Calu3 (cell line): ENCODE measurements around the gene NPAS3. TPM values are rescaled to one million over a fixed set of nuclear protein-coding genes. Genes with fewer than 3 reads are reported as not detected.

Source experiments
- BruUV-seq: library from RNA; stranded (reverse); fragments of 400-500 nt; replicated peaks from 2 replicates; lab custom pipeline; 2021; lab: Mats Ljungman, UMichigan
- CTCF ChIA-PET: fragments of 300-600 bp; sonication (Branson Sonifier 250); formaldehyde crosslinking; loops from one replicate; lab custom pipeline; 2022; ENCODE audit warnings: antibody characterized with exemption; lab: Charles Lee
- DNase-seq: peaks from one replicate; pipeline ENCODE4 v3.0.0; 2022
- H3K27ac Mint-ChIP-seq: one replicate; pipeline ENCODE4 v1.8.0; 2022; ENCODE audit warnings: mixed read lengths; ENCODE audit not compliant: unreplicated experiment
- H3K27me3 Mint-ChIP-seq: one replicate; pipeline ENCODE4 v1.8.0; 2022; ENCODE audit warnings: mixed read lengths; ENCODE audit not compliant: unreplicated experiment
- H3K36me3 Mint-ChIP-seq: one replicate; pipeline ENCODE4 v1.8.0; 2022; ENCODE audit warnings: mild to moderate bottlenecking, moderate library complexity, mixed read lengths; ENCODE audit not compliant: insufficient read depth, unreplicated experiment
- H3K4me1 Mint-ChIP-seq: one replicate; pipeline ENCODE4 v1.8.0; 2022; ENCODE audit warnings: mild to moderate bottlenecking, low read depth, mixed read lengths; ENCODE audit not compliant: unreplicated experiment
- H3K4me3 Mint-ChIP-seq: one replicate; pipeline ENCODE4 v1.8.0; 2022; ENCODE audit warnings: mild to moderate bottlenecking, low read depth, moderate library complexity, mixed read lengths; ENCODE audit not compliant: unreplicated experiment
- H3K9me3 Mint-ChIP-seq: one replicate; pipeline ENCODE4 v1.8.0; 2022; ENCODE audit warnings: low read depth, mixed read lengths; ENCODE audit not compliant: unreplicated experiment
- intact Hi-C: fragments of 100-400 bp; cut with micrococcal nuclease; formaldehyde crosslinking; loops from one replicate; pipeline ENCODE4 v1.10.0; 2022; ENCODE audit not compliant: unreplicated experiment
- total RNA-seq: library from RNA; stranded (reverse); gene quantifications from 2 replicates; pipeline ENCODE4 v1.2.3, GENCODE V29; 2022
- TF ChIP-seq, protein P1 (sequence below): fragments of 200-600 bp; IDR thresholded peaks from one replicate; pipeline ENCODE4 v1.8.0; 2022; ENCODE audit warnings: antibody characterized with exemption; ENCODE audit not compliant: unreplicated experiment

The NPAS3 gene
- total RNA-seq, 1 experiment from 2014 or later = not detected

GRCh38 chr14:33849455-33849801 lies 910.7 kb downstream of the NPAS3 start:
- intact Hi-C loops = loop anchor here (1.0 to 10.0 kb wide), 4 partner anchors 58 to 249 kb away; no protein-coding TSS in a partner anchor

DNA sequence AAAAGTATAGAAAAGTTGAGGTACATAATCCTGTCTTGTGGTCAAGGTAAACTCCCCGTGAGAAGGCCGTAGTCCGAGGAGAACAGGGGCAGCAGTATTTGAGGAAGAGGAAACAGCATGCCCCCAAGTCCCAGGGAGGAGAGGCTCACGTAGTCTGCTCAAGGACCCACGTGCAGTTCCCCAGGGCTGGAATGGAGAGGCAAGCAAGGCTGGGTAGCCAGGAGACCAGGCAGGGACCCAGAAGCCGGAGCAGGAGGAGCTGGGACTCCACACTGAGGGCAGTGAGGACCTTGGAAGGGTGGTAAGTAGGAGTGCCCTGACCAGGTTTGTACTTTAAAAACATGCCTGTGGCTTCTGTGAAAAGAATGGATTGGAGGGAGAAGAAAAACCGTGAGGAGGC lies 912.1 kb downstream of the NPAS3 start:
- no peak for DNase-seq
- H3K27ac Mint-ChIP-seq = no peak overlapping the region
- no peaks in the 10 kb centered on the region for H3K36me3 Mint-ChIP-seq
- peaks cover 40% of the 10 kb centered on the region for H3K27me3 Mint-ChIP-seq
- CTCF ChIA-PET = interaction anchor here (0.6 kb wide), 1 partner anchor 133 kb away, joined by 4 read pairs; no protein-coding TSS in a partner anchor
- H3K9me3 Mint-ChIP-seq = no peaks in the 10 kb centered on the region
- TF ChIP-seq, protein P1, sequence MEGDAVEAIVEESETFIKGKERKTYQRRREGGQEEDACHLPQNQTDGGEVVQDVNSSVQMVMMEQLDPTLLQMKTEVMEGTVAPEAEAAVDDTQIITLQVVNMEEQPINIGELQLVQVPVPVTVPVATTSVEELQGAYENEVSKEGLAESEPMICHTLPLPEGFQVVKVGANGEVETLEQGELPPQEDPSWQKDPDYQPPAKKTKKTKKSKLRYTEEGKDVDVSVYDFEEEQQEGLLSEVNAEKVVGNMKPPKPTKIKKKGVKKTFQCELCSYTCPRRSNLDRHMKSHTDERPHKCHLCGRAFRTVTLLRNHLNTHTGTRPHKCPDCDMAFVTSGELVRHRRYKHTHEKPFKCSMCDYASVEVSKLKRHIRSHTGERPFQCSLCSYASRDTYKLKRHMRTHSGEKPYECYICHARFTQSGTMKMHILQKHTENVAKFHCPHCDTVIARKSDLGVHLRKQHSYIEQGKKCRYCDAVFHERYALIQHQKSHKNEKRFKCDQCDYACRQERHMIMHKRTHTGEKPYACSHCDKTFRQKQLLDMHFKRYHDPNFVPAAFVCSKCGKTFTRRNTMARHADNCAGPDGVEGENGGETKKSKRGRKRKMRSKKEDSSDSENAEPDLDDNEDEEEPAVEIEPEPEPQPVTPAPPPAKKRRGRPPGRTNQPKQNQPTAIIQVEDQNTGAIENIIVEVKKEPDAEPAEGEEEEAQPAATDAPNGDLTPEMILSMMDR = no peak
- intact Hi-C loops = no loop called here
- H3K4me1 Mint-ChIP-seq = no peaks in the 10 kb centered on the region
- no peak overlapping the region for H3K4me3 Mint-ChIP-seq
- BruUV-seq = no TSS peak

More at GRCh38 chr14:33849455-33849801, 910.7 kb downstream of the NPAS3 start:
- TF ChIP-seq, protein P1 = no peak
- H3K27ac Mint-ChIP-seq = no peak overlapping the region
- H3K27me3 Mint-ChIP-seq = peaks cover 38% of the 10 kb centered on the region
- CTCF ChIA-PET = interaction anchor here (0.5 to 2.7 kb wide), 16 partner anchors 9 to 473 kb away, joined by 3 to 75 read pairs (median 4); no protein-coding TSS in a partner anchor
- H3K36me3 Mint-ChIP-seq = no peaks in the 10 kb centered on the region
- H3K9me3 Mint-ChIP-seq = no peaks in the 10 kb centered on the region
- no peak for DNase-seq
- H3K4me3 Mint-ChIP-seq = no peak overlapping the region
- no peaks in the 10 kb centered on the region for H3K4me1 Mint-ChIP-seq
- no TSS peak for BruUV-seq

GRCh38 chr14:33851366-33851765 lies 912.7 kb downstream of the NPAS3 start:
- Mint-ChIP-seq H3K27me3 (peaks cover 40% of the 10 kb centered on the region), H3K27ac (no peak overlapping the region), H3K36me3 (no peaks in the 10 kb centered on the region), H3K4me3 (no peak overlapping the region), H3K9me3 (no peaks in the 10 kb centered on the region), H3K4me1 (no peaks in the 10 kb centered on the region)
- DNase-seq = no peak
- BruUV-seq = no TSS peak
- intact Hi-C loops = no loop called here
- CTCF ChIA-PET = no interaction called here
- TF ChIP-seq, protein P1 = no peak

- CTCF ChIA-PET = no interaction called here
These were observed 913.3 kb downstream of the NPAS3 start for GRCh38 chr14:33851931-33852330.

More at GRCh38 chr14:33851931-33852330, 913.3 kb downstream of the NPAS3 start:
- DNase-seq = no peak
- Mint-ChIP-seq H3K4me3 (no peak overlapping the region), H3K4me1 (no peaks in the 10 kb centered on the region), H3K9me3 (no peaks in the 10 kb centered on the region), H3K27ac (no peak overlapping the region), H3K27me3 (peaks cover 38% of the 10 kb centered on the region), H3K36me3 (no peaks in the 10 kb centered on the region)
- intact Hi-C loops = no loop called here
- no TSS peak for BruUV-seq
- TF ChIP-seq, protein P1 = no peak
